GM15510 (cell line): ENCODE measurements around the gene HOOK1.

Experiments
- POLR2A ChIP-seq: IDR thresholded peaks from 3 replicates; pipeline ENCODE4 v1.6.1; 2011; ENCODE audit warnings: borderline replicate concordance; ENCODE audit not compliant: insufficient read length; ENCODE audit errors: extremely low read depth

The HOOK1 gene

GRCh38 chr1:59814901-59815825 is at the start of gene HOOK1:
Gene HOOK1 (plus strand): TSS chr1:59814949. CDS start chr1:59815118, 169 bp downstream.
- TF ChIP-seq POLR2A, result no peak

- TF ChIP-seq POLR2A, result no peak
These were observed 49.6 kb upstream of the HOOK1 start for GRCh38 chr1:59765011-59765730.

GRCh38 chr1:59766227-59766855 is 48.4 kb upstream of the HOOK1 start:
- TF ChIP-seq POLR2A, result no peak

- TF ChIP-seq POLR2A, result no peak
These were observed 47.6 kb upstream of the HOOK1 start for GRCh38 chr1:59767119-59767518.

GRCh38 chr1:59768792-59769735 is 45.7 kb upstream of the HOOK1 start:
- TF ChIP-seq POLR2A, result no peak

- TF ChIP-seq POLR2A, result no peak
These were observed 45.0 kb upstream of the HOOK1 start for GRCh38 chr1:59769736-59770095.

- TF ChIP-seq POLR2A, result no peak
These were observed 43.4 kb upstream of the HOOK1 start for GRCh38 chr1:59771361-59771760.

- no peak for TF ChIP-seq POLR2A
These were observed 39.3 kb upstream of the HOOK1 start for GRCh38 chr1:59775480-59775879.

GRCh38 chr1:59776960-59777852 is 37.5 kb upstream of the HOOK1 start:
- TF ChIP-seq POLR2A, result no peak

- TF ChIP-seq POLR2A, result no peak
These were observed 34.8 kb upstream of the HOOK1 start for GRCh38 chr1:59779949-59780348.

- TF ChIP-seq POLR2A, result no peak
These were observed 25.9 kb upstream of the HOOK1 start for GRCh38 chr1:59788825-59789224.

- TF ChIP-seq POLR2A, result no peak
These were observed 16.1 kb upstream of the HOOK1 start for GRCh38 chr1:59798600-59798999.

- TF ChIP-seq POLR2A, result no peak
These were observed 11.2 kb upstream of the HOOK1 start for GRCh38 chr1:59803458-59804038.
